CD14-positive monocyte (primary cell): Measurements from ENCODE around the gene SMG1. TPM values are rescaled to one million over a fixed set of nuclear protein-coding genes. Genes with fewer than 3 reads are reported as not detected.
"Not testable (repeated sequence)": the region's sequence is repeated elsewhere in the genome, so short reads cannot be mapped to it uniquely, and the experiment has no call there.

ENCODE experiments used
- DNase-seq, 3 donors: peaks; one replicate each; pipeline ENCODE4 v3.0.0-alpha.2; 2011 to 2022
- H2AFZ ChIP-seq: 2 replicates; pipeline ENCODE4 v1.6.0; 2012; ENCODE audit warnings: mild to moderate bottlenecking, low read depth, low read length, inconsistent platforms; ENCODE audit not compliant: insufficient read depth, poor library complexity, severe bottlenecking
- H3K27ac ChIP-seq, 2 donors: 1 replicate in 1 of 2; 2 replicates in 1 of 2; pipeline ENCODE4 v1.5.1; 2012 to 2013; ENCODE audit warnings: low read length in 2 of 2, control low read depth in 1 of 2, inconsistent platforms in 1 of 2, low read depth in 1 of 2, mild to moderate bottlenecking in 1 of 2
- H3K27me3 ChIP-seq, 2 donors: one replicate each; pipeline versions ENCODE4 v1.6.0 to v1.6.1; 2011 to 2013; ENCODE audit warnings: low read length in 2 of 2; ENCODE audit not compliant: control insufficient read depth in 2 of 2, insufficient read depth in 2 of 2
- H3K36me3 ChIP-seq, 2 donors: replicated peaks in 1 of 2; 1 replicate in 1 of 2; 2 replicates in 1 of 2; pipeline versions ENCODE4 v1.5.1 to v1.6.1; 2012 to 2013; ENCODE audit warnings: low read length in 2 of 2, control low read depth in 1 of 2, inconsistent platforms in 1 of 2, mild to moderate bottlenecking in 1 of 2; ENCODE audit not compliant: insufficient read depth in 2 of 2, control insufficient read depth in 1 of 2
- H3K4me1 ChIP-seq, 2 donors: 1 replicate in 1 of 2; 2 replicates in 1 of 2; pipeline versions ENCODE4 v1.5.1 to v1.6.1; 2012 to 2013; ENCODE audit warnings: low read length in 2 of 2, control low read depth in 1 of 2, inconsistent platforms in 1 of 2, mild to moderate bottlenecking in 1 of 2, moderate library complexity in 1 of 2; ENCODE audit not compliant: insufficient read depth in 2 of 2, control insufficient read depth in 1 of 2
- H3K4me2 ChIP-seq: replicated peaks from 2 replicates; pipeline ENCODE3; 2012; ENCODE audit warnings: low read length, moderate library complexity, mild to moderate bottlenecking; ENCODE audit not compliant: poor library complexity, severe bottlenecking; ENCODE audit errors: extremely low read depth
- H3K4me3 ChIP-seq, 3 experiments: fragments of 200-600 bp in 1 of 3; sonication (generic) in 1 of 3; replicated peaks in 1 of 3; 1 replicate in 2 of 3; 2 replicates in 1 of 3; pipeline ENCODE4 v1.5.1; 2011 to 2013; ENCODE audit warnings: low read length in 3 of 3, mild to moderate bottlenecking in 3 of 3, control low read depth in 2 of 3, low read depth in 2 of 3, inconsistent platforms in 1 of 3, moderate library complexity in 1 of 3
- H3K79me2 ChIP-seq: 2 replicates; pipeline ENCODE4 v1.6.0; 2012; ENCODE audit warnings: mild to moderate bottlenecking, control low read depth, inconsistent platforms, low read length, moderate library complexity; ENCODE audit not compliant: insufficient read depth
- H3K9ac ChIP-seq: 2 replicates; pipeline ENCODE4 v1.6.0; 2017; ENCODE audit warnings: low read length, mild to moderate bottlenecking; ENCODE audit not compliant: insufficient read depth, poor library complexity, severe bottlenecking
- H3K9me3 ChIP-seq, 2 donors: replicated peaks in 1 of 2; 1 replicate in 1 of 2; 2 replicates in 1 of 2; pipeline versions ENCODE4 v1.5.1 to v1.6.1; 2012 to 2013; ENCODE audit warnings: low read length in 2 of 2, control low read depth in 1 of 2; ENCODE audit not compliant: control insufficient read depth in 1 of 2, insufficient read depth in 1 of 2
- H4K20me1 ChIP-seq: 2 replicates; pipeline ENCODE4 v1.6.0; 2012; ENCODE audit warnings: mild to moderate bottlenecking, low read length, control low read depth, moderate library complexity; ENCODE audit not compliant: insufficient read depth
- H3K27ac Mint-ChIP-seq, 7 donors: one replicate each; pipeline ENCODE4 v1.8.0; 2020; ENCODE audit warnings: mild to moderate bottlenecking in 7 of 7, mixed read lengths in 7 of 7, moderate library complexity in 6 of 7, inconsistent platforms in 2 of 7
- H3K27me3 Mint-ChIP-seq, 3 donors: one replicate each; pipeline ENCODE4 v1.8.0; 2021 to 2022; ENCODE audit warnings: low read depth in 3 of 3, mild to moderate bottlenecking in 3 of 3, mixed read lengths in 3 of 3, moderate library complexity in 3 of 3, inconsistent platforms in 1 of 3
- H3K36me3 Mint-ChIP-seq, 2 donors: one replicate each; pipeline ENCODE4 v1.8.0; 2020; ENCODE audit warnings: mixed read lengths in 2 of 2, inconsistent platforms in 1 of 2, mild to moderate bottlenecking in 1 of 2
- H3K4me1 Mint-ChIP-seq: one replicate; pipeline ENCODE4 v1.8.0; 2020; ENCODE audit warnings: mild to moderate bottlenecking, mixed read lengths
- H3K4me3 Mint-ChIP-seq, 2 donors: one replicate each; pipeline ENCODE4 v1.8.0; 2020; ENCODE audit warnings: mild to moderate bottlenecking in 2 of 2, mixed read lengths in 2 of 2, moderate library complexity in 1 of 2
- H3K9me3 Mint-ChIP-seq, 7 donors: one replicate each; pipeline ENCODE4 v1.8.0; 2020 to 2022; ENCODE audit warnings: mixed read lengths in 7 of 7, mild to moderate bottlenecking in 6 of 7, moderate library complexity in 6 of 7, inconsistent platforms in 2 of 7
- CTCF ChIP-seq: fragments of 200-600 bp; IDR thresholded peaks from one replicate; pipeline ENCODE4 v1.8.0; 2022; ENCODE audit warnings: antibody characterized with exemption, mild to moderate bottlenecking
- WGBS: methylation state at CpG from one replicate; pipeline ENCODE4 v1.1.5; 2013; ENCODE audit warnings: missing lambda C conversion rate; ENCODE audit not compliant: insufficient coverage; 5-methylcytosine and 5-hydroxymethylcytosine counted together
- intact Hi-C, 2 donors: fragments of 100-400 bp; cut with micrococcal nuclease; formaldehyde crosslinking; loops; one replicate each; pipeline versions ENCODE4 v1.15.0 to v1.15.1; 2023
- polyA plus RNA-seq, 3 donors: library from polyadenylated mRNA; depleted of rRNA in 1 of 3; unstranded in 2 of 3; stranded (reverse) in 1 of 3; fragments of 300-500 nt in 2 of 3; fragments of >200 nt in 1 of 3; fragmentation: Illumina TruSeq in 2 of 3; gene quantifications; 1 replicate in 2 of 3; 2 replicates in 1 of 3; pipeline ENCODE4 v1.2.3, GENCODE V29; 2012 to 2021

Gene SMG1
- polyA plus RNA-seq, 3 donors, result 2.4 to 31.8 (median 7.1) TPM

- no peak for DNase-seq
- Histone ChIP-seq H4K20me1 (no peaks in the 10 kb centered on the region), H3K4me1 (no peaks in the 10 kb centered on the region), H3K79me2 (no peaks in the 10 kb centered on the region), H3K27me3 (no peaks in the 10 kb centered on the region), H3K36me3 (no peaks in the 10 kb centered on the region), H3K9me3 (no peaks in the 10 kb centered on the region), H3K4me3 (no peak overlapping the region), H2AFZ (no peak overlapping the region), H3K27ac (no peak overlapping the region), H3K4me2 (no peak overlapping the region), H3K9ac (no peak overlapping the region)
- no peak for TF ChIP-seq CTCF
- H3K27me3 Mint-ChIP-seq, result peaks cover 0 to 4% (median 3%) of the 10 kb centered on the region in 3 donors
- H3K4me3 Mint-ChIP-seq, result no peak overlapping the region
- H3K27ac Mint-ChIP-seq, result no peak overlapping the region
- intact Hi-C loops, result no loop called here
- peaks cover 4% of the 10 kb centered on the region for H3K4me1 Mint-ChIP-seq
- H3K36me3 Mint-ChIP-seq, result no peaks in the 10 kb centered on the region
- WGBS, result 50% methylated on average over 1 of the region's 5 CpGs
- no peaks in the 10 kb centered on the region for H3K9me3 Mint-ChIP-seq
Observed at GRCh38 chr16:18932243-18932987, 6.2 kb upstream of the SMG1 start.

- H4K20me1 ChIP-seq, result no peaks in the 10 kb centered on the region
- H2AFZ ChIP-seq, result no peak overlapping the region
- Mint-ChIP-seq H3K9me3 (no peaks in the 10 kb centered on the region), H3K4me1 (peaks cover 6% of the 10 kb centered on the region), H3K27me3 (peaks cover 0 to 4% (median 3%) of the 10 kb centered on the region in 3 donors), H3K4me3 (no peak overlapping the region), H3K36me3 (no peaks in the 10 kb centered on the region), H3K27ac (no peak overlapping the region)
- TF ChIP-seq CTCF, result no peak
- H3K9ac ChIP-seq, result no peak overlapping the region
- WGBS, result 75% methylated on average over 1 of the region's 5 CpGs
- H3K27ac ChIP-seq, result no peak overlapping the region
- intact Hi-C loops, result no loop called here
- no peak overlapping the region for H3K4me2 ChIP-seq
- H3K9me3 ChIP-seq, result no peaks in the 10 kb centered on the region
- no peaks in the 10 kb centered on the region for H3K27me3 ChIP-seq
- DNase-seq, result no peak
- H3K4me3 ChIP-seq, result no peak overlapping the region
- H3K4me1 ChIP-seq, result peaks cover 4% of the 10 kb centered on the region in 2 donors
- H3K79me2 ChIP-seq, result no peaks in the 10 kb centered on the region
- H3K36me3 ChIP-seq, result no peaks in the 10 kb centered on the region
Observed at GRCh38 chr16:18931756-18932155, 5.5 kb upstream of the SMG1 start.

DNA sequence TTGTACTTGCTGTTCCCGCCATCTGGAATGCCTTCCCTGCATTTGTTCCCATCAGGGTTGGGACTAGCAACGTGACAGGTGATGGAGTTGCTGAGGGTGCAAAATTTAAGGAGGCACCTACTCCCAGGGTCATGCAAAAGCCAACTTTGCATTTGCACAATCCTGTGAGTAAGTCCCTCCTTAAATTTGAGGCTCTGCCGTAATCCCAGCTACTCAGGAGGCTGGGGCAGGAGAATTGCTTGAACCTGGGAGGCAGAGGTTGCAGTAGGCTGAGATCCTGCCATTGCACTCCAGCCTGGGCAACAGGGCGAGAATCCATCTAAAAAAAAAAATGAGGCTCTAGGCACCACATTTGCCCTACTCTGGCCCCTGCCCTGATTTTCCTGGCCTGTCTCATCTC, 3.9 kb upstream of the SMG1 start:
- H3K79me2 ChIP-seq, H2AFZ ChIP-seq, H3K4me2 ChIP-seq, H3K4me1 ChIP-seq, H4K20me1 ChIP-seq, H3K9ac ChIP-seq, DNase-seq, H3K27me3 ChIP-seq, H3K9me3 Mint-ChIP-seq, H3K27ac ChIP-seq, H3K36me3 Mint-ChIP-seq, H3K27me3 Mint-ChIP-seq, H3K4me1 Mint-ChIP-seq, intact Hi-C loops, H3K4me3 ChIP-seq, H3K27ac Mint-ChIP-seq, H3K4me3 Mint-ChIP-seq, H3K9me3 ChIP-seq, H3K36me3 ChIP-seq: not testable (repeated sequence)
- 95% methylated on average over 2 of the region's 4 CpGs for WGBS
